Measurements from ENCODE around the gene TSEN15.

- TF ChIP-seq POLR2A (IDR thresholded peaks at IDR 0.05; ENCODE audit: low read depth, low read length) (no peak), SPI1 (IDR thresholded peaks at IDR 0.05; ENCODE audit: low read depth, low read length) (no peak), POLR2AphosphoS5 (IDR thresholded peaks at IDR 0.05; ENCODE audit: low read depth, low read length) (no peak), TAF1 (IDR thresholded peaks at IDR 0.05; ENCODE audit: low read depth, low read length) (no peak), PAX5 (IDR thresholded peaks at IDR 0.05; ENCODE audit: insufficient read depth, low read length, severe bottlenecking) (no peak), POU2F2 (IDR thresholded peaks at IDR 0.05; ENCODE audit: low read depth, low read length) (no peak)
Measured at GRCh38 chr1:184019506-184019905, 32.0 kb upstream of the TSEN15 start.
